ENCODE data around the gene RGS3.

Gene RGS3

GRCh38 chr9:113509463-113509862, 45.9 kb downstream of the RGS3 start:
- H3K27me3 ChIP-seq (replicated peaks; ENCODE audit: control insufficient read depth, insufficient read depth, low read length) = no peaks in the 10 kb centered on the region
- no peak overlapping the region for H3K4me3 ChIP-seq (replicated peaks; ENCODE audit: low read depth, low read length)
- TF ChIP-seq, protein P1, sequence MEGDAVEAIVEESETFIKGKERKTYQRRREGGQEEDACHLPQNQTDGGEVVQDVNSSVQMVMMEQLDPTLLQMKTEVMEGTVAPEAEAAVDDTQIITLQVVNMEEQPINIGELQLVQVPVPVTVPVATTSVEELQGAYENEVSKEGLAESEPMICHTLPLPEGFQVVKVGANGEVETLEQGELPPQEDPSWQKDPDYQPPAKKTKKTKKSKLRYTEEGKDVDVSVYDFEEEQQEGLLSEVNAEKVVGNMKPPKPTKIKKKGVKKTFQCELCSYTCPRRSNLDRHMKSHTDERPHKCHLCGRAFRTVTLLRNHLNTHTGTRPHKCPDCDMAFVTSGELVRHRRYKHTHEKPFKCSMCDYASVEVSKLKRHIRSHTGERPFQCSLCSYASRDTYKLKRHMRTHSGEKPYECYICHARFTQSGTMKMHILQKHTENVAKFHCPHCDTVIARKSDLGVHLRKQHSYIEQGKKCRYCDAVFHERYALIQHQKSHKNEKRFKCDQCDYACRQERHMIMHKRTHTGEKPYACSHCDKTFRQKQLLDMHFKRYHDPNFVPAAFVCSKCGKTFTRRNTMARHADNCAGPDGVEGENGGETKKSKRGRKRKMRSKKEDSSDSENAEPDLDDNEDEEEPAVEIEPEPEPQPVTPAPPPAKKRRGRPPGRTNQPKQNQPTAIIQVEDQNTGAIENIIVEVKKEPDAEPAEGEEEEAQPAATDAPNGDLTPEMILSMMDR (IDR thresholded peaks at IDR 0.05; ENCODE audit: insufficient read depth, low read length, poor library complexity, severe bottlenecking) = no peak
- no peak for DNase-seq (ENCODE audit: extremely low read depth, insufficient read length)
- H3K36me3 ChIP-seq (ENCODE audit: control insufficient read depth, insufficient read depth, low read length) = no peaks in the 10 kb centered on the region

DNA sequence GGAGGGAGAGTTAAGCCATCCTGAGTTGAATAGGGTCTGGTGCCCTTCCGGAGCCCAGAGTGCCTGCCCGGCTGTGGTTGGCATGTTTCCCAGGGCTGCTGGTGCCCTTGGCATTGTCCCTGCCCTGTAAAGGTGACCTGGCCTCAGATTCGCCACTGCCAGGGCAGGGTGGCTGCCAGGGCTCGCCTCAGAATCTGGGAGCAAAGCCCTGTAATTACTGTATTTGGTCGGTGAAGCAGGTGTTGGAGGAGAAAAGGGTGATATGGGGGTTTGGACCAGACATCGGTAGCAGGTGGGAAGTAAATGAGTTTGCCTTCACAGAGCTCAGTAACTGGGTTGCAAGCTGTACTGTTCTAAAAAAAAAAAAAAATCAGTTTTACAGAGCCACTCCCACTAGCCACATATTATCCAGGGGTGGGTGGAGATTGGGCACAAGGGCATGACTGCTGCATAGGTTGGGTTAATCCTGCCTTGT, 47.6 kb downstream of the RGS3 start:
- TF ChIP-seq, protein P1 (IDR thresholded peaks at IDR 0.05; ENCODE audit: insufficient read depth, low read length, poor library complexity, severe bottlenecking) = no peak
- no peak for DNase-seq (ENCODE audit: extremely low read depth, insufficient read length)
- H3K36me3 ChIP-seq (ENCODE audit: control insufficient read depth, insufficient read depth, low read length) = no peaks in the 10 kb centered on the region
- H3K27me3 ChIP-seq (replicated peaks; ENCODE audit: control insufficient read depth, insufficient read depth, low read length) = no peaks in the 10 kb centered on the region
- H3K4me3 ChIP-seq (replicated peaks; ENCODE audit: low read depth, low read length) = no peak overlapping the region

- H3K27me3 ChIP-seq (replicated peaks; ENCODE audit: control insufficient read depth, insufficient read depth, low read length) = no peaks in the 10 kb centered on the region
- no peak overlapping the region for H3K4me3 ChIP-seq (replicated peaks; ENCODE audit: low read depth, low read length)
- TF ChIP-seq, protein P1 (IDR thresholded peaks at IDR 0.05; ENCODE audit: insufficient read depth, low read length, poor library complexity, severe bottlenecking) = no peak
- peak; percentile 62 for DNase-seq (ENCODE audit: extremely low read depth, insufficient read length)
- H3K36me3 ChIP-seq (ENCODE audit: control insufficient read depth, insufficient read depth, low read length) = no peaks in the 10 kb centered on the region
These were observed 48.6 kb downstream of the RGS3 start for GRCh38 chr9:113511856-113512761.

- TF ChIP-seq, protein P1 (IDR thresholded peaks at IDR 0.05; ENCODE audit: insufficient read depth, low read length, poor library complexity, severe bottlenecking) = no peak
- DNase-seq (ENCODE audit: extremely low read depth, insufficient read length) = no peak
- Histone ChIP-seq H3K36me3 (ENCODE audit: control insufficient read depth, insufficient read depth, low read length) (no peaks in the 10 kb centered on the region), H3K27me3 (replicated peaks; ENCODE audit: control insufficient read depth, insufficient read depth, low read length) (no peaks in the 10 kb centered on the region), H3K4me3 (replicated peaks; ENCODE audit: low read depth, low read length) (no peak overlapping the region)
These were observed 49.6 kb downstream of the RGS3 start for GRCh38 chr9:113513111-113513510.

- Histone ChIP-seq H3K36me3 (ENCODE audit: control insufficient read depth, insufficient read depth, low read length) (no peaks in the 10 kb centered on the region), H3K27me3 (replicated peaks; ENCODE audit: control insufficient read depth, insufficient read depth, low read length) (no peaks in the 10 kb centered on the region), H3K4me3 (replicated peaks; ENCODE audit: low read depth, low read length) (no peak overlapping the region)
- DNase-seq (ENCODE audit: extremely low read depth, insufficient read length) = no peak
- TF ChIP-seq, protein P1 (IDR thresholded peaks at IDR 0.05; ENCODE audit: insufficient read depth, low read length, poor library complexity, severe bottlenecking) = no peak
These were observed 50.0 kb downstream of the RGS3 start for GRCh38 chr9:113513536-113513935.

Data from GM06990 (cell line).